COLO668 (cell line): Measurements from ENCODE around the gene MSMO1.
A peak's percentile ranks its signal among the peaks of the same experiment; 100 is the strongest.
"Not testable (repeated sequence)": the region's sequence is repeated elsewhere in the genome, so short reads cannot be mapped to it uniquely, and the experiment has no call there.

Experiments used
- DNase-seq: peaks from one replicate; lab custom pipeline; 2025; ENCODE audit not compliant: unreplicated experiment; lab: John Stamatoyannopoulos, UW

The MSMO1 gene

DNA sequence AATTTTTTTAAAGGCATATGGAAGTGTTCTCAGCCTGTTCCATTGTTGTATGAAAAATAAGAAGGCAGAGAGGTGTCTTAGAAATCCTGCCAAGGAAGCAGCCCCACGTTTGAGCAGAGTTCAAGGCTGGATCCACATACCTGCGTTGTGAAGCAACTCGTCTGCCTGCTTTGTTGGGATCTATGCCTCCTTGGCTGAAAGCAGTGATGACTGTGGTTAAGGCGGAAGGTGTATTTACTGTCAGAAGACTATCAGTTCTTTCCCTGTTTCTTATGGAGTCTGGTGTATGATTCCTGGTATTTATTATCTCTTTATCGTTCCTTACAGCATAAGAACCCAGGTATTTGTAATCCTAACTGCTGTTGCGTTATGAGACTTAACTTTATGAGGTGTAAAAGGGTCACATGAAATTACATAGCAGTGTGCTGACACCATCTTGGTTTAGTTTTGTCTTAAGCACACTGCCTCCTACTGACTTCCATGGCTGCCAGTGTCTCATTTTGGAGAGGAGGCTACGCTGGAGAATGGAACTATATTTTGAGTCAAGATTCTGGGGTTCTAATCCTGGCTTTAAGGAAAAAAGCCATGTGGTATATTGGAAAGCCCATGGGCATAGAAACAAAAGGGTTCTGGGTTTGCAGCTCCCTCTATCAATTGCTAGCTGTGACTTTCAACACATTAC is 3.1 kb upstream of the MSMO1 start:
- no peak for DNase-seq

DNA sequence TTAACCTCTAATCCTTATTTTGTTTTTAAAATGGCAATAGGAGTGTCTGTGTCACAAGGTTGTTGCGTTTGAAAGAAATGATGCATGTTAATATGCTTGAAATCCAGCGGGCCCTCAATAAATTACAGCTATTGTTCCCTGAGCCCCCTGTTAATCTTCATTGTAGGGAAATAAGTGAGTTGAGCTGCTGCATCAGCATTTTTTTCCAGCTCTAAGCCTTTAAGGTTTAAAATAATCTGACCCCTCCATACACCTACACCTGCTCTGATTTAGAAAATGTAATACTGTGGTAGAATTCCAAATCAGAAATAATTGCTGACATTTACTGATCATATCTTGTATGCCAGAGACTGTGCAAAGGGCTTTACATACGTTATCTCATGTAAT is 2.6 kb upstream of the MSMO1 start:
- DNase-seq = no peak

DNA sequence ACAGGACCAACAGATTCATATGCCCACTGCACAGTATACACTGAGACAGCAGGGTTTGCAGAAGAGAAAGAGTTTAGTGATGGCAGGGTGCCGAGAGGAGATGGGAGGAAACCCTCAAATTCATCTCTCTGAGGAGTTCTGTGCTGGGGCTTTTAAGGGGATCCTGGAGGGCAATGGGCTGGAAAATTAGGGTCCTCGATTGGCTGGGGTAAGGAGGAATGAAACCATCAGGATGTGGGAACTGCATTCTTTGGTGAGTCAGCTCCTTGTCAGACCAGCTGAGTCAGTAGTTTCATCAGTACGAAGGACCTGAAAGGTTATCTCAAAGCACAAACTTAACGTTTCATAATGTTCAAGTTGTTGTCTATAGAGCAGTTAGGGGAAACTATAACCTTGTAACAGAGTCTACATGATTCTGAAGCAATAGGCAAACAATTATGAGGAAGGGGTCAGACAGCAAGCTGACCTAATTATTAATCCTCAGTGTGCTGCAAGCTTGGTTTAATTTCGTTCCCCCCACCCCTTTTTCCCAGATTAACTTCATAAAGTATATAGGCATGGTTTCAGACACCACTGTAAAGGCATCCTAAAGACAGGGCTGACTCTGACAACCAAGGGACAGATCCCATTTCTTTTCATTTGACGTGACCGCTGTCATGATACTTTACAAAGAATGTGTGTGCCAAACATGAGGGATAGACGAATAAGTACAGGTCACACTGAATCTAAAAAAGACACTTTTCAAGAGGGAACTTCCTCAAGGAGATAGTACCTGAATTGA is 1.5 kb upstream of the MSMO1 start:
- DNase-seq = no peak

DNA sequence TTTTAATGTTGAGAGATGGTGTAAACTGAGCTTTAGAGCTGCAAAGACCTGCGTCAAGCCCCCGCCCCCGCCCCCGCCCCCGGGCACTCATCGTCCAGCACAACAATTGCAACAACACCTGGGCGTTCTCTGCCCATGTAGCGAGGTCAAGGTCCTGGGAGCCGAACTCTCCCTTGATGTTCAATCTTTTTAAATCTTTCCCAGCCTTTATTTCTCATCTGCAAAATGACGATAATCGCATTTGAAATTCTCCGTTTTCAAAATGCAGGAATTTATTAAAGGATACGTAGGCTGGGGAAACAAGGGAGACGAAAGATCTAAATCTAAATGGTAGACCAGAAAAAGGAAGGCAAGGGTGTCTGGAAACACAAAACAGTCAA is 648 bp upstream of the MSMO1 start:
- peak; percentile 43 for DNase-seq

DNA sequence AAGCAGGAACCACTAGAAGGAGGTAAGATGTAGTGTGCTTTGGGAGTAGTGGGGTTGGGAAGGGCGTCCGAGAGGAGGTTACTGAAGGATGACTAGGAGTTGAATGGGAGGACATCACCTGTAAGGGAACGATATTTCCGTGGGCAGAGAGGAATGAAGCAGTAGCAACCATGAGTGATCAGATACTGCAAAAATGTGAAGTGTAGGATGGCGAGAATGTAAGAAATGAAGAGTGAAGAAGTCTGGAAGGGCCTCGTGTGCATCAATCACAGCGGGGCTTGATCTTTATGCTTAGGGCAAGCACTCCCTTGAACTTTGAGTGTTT is 594 bp downstream of the MSMO1 start:
- no peak for DNase-seq

DNA sequence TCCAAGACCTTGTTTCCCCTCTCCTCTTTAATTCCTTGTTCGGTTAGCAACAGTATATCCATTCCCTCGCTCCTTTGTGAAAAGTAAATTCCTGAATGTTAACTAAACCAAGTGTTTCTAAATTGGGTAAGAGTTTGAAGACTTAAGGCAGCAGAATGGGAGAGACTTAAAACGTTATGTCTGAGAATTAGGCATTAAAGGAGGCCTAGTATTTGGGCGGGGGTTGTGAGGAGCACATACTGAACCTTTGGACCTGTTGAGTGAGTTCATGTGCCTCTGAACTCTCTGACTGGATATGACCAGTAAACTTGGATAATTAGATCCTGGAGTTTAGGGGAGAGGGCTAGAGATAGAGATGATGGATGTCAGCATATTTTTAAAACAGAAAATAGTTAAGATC is 1.2 kb downstream of the MSMO1 start:
- DNase-seq = no peak

DNA sequence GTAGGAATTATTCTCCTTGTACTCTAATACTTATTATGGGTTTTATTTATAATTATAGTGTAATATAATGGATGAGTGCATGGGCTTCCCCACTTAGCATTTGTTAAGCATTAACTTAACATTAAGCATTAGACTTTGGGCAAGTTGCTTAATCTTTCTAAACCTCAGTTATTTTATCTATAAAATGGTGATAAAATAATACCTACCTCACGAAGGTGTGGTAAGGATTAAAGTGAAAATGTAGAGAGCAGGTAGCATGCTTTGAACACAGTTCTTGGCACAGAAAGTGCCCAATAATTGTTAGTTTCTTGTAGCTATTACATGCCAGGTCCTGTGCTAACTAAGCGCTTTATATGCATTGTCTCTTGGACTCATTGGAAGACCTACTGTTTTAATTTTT is 2.6 kb downstream of the MSMO1 start:
- DNase-seq = no peak

DNA sequence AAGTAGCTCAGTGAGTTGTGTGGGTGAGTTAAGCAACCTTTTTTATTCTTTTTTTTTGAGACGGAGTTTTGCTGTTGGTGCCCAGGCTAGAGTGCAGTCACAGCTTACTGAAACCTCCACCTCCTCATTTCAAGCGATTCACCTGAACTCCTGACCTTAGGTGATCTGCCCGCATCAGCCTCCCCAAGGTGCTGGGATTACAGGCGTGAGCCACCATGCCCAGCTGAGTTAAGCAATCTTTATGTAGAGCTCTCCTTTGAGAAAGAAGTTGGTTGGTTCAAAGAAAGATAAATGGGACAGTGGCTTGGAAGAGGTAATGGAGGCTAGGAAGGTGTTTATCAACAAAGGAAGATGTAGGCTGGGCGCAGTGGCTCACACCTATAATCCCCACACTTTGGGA is 3.2 kb downstream of the MSMO1 start:
- DNase-seq = no peak

DNA sequence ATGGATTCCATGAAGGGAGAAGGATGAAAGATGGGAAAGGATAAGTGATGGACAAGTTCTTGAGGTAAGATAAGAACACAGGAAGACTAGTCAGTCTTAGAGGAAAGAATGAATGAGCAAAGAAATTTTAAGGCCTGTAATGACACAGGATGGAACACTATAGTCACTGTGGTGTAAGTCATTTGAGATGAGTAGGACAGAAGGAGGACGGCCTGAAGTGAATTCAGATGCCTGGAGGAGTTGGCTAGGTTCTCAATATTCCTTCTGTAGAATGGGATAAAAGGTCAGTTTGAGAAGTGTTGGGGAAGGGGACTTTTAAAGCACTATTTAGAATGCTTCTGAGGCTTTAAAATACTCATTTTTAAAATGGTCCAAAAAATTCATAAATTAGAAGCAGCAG is 3.9 kb downstream of the MSMO1 start:
- no peak for DNase-seq

DNA sequence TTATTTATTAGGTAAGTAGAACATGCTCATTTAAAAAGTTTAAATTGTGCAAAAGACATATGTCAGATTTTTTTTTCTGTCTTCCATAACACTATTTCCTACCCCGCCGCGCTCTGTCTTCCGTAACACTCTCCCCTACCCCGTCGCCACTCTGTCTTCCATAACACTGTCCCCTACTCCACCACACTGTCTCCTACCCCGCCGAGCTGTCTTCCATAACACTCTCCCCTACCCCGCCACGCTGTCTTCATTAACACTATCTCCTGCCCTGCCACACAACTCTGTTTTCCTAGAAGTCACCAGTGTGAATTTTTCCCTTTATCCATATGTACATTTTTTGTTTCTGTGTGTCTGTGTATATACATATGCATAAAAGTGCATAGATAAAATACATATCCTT is 4.4 kb downstream of the MSMO1 start:
- no peak for DNase-seq

DNA sequence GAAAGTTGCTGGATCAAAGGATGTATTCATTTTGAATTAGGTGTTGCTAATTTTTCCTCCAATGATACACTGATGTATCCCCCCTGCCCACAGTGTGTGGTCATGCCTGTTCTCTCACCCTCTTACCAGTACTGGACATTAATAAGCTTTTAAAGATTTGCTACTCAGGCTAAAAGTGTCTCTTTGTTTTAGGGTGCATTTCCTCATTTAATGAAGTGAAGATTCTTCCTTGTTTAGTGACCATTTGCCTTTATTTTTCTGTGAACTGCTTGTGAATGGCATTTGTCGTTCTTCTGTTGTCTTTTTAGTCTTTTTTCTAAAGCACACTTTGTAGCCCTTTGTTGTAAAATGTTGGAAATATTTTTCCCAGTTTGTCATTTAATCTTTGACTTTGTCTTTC is 5.0 kb downstream of the MSMO1 start:
- no peak for DNase-seq

DNA sequence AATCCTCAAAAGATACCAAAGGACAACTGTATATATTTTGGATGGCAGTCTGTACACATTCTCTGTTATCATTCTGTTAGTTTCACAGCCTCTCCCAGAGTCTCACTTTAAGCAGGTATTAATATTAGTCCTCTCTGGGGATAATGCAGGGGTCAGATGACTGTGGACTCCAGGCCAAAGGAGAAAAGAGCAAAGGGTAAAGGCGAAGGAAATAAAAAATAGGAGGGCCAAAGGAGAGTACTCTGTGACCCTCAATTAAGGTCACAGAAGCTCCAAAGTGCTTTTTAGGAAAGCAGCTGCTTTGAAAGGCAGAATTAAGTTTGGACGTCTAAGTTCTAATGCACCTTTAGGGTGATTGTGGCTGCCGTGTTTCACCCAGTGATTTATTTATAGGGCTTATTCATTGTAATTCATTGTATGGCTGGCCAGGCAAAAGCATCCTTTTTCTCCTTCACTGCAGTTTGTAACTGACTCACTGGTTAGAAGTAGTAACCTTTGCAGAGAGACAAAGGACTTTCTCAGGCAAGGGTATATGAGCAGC is 7.8 kb downstream of the MSMO1 start:
- DNase-seq = no peak

DNA sequence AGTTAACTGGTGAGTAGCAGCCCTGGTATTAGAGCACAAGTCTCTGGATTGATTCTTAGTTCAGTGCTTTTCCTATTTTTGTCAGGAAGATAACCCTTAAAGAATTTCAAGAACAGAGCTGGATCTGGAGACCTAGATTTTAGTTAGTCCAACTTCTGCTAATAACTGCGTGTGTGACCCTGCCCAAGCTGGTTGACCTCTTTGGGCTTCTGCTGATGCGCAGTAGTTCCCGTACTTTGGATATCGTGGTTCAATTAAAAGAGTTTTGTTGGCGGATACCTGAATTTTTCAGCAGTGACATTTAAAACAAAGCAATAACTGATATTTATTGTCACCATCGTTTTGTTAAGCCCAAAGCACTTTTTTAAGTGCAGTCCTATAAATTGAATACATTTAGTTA is 9.3 kb downstream of the MSMO1 start:
- no peak for DNase-seq

DNA sequence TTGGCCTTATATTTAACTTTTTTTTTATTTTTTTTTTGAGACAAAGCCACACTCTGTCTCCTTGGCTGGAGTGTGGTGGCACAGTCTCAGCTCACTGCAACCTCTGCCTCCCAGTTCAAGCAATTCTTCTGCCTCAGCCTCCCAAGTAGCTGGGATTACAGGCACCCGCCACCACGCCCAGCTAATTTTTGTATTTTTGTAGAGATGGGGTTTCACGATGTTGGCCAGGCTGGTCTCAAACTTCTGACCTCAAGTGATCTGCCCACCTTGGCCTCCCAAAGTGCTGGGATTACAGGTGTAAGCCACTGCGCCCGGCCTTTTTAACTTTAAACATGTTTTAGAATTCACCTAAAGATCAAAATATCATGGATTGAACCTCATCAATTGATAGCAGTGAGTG is 14.9 kb downstream of the MSMO1 start:
- not testable (repeated sequence) for DNase-seq

DNA sequence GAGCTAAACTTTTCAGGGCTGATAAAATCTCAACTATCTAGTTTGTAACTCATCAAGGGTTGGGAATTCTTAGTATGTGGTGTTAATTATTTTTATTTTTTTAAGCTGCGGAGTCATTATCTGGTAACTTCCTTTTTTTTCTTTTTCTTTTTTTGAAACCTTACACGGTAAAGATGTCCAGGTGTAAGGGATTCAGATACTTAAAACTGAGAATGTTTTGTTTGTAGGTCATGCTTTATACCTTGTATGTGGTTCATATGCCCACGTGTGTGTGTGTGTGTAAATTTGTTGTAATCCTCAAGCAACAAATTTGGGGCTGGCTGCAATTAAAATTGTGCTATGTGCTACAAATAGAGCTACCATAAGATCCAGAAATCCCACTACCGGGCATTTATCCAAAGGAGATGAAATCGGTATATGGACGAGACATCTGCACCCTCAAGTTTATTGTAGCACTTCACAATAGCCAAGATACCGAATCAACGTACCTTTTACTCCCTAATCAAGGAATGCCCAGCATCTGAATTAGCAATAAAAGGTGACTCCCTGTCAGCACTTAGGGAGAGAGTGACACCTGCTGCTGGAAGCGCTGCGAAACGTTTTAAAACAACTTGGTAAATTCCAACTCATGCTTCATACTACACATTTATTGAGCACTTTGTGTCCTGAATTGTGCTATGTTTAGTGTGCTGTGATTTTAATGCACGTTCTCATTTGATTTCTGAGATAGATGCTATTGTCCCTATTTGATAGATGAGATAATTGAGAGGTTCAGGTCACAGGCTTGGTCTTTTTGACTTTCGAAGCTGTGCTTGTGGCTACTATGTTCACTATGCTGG is 16.1 kb downstream of the MSMO1 start:
- DNase-seq = peak; percentile 13

DNA sequence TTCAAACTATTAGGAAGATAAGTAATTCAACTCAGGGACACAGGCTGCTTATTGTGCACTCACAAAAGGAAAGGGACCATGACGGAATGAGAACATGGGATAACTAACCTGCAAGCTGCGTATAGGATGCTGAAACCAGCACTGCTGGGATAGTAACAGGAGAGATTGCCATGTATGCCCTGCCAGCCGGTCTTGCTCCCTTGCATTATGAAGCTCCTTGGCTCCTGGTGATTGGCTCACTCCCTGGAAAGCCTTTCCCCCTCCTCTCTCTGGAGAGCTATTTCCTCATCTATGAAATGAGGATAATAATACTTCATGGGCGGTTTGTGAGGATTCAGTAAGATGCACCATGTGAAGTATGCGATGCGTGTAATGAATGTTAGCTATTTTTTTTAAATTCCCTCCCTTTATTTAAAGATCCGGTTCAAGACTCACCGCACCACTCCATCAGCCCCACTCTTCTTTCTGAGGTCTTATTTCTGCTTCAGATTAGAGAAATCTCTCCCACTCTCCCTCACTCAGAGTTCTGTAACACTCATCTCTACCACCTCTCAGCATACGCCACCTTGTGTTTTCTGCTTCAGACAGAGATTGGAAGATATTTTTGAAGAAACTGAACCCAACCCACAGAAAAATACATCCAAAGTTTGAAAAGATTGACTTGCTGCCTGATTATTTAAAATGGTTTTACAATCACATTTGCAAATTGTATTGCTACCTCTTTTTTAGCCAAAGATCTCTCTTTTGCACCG is 18.4 kb downstream of the MSMO1 start:
- DNase-seq = no peak

DNA sequence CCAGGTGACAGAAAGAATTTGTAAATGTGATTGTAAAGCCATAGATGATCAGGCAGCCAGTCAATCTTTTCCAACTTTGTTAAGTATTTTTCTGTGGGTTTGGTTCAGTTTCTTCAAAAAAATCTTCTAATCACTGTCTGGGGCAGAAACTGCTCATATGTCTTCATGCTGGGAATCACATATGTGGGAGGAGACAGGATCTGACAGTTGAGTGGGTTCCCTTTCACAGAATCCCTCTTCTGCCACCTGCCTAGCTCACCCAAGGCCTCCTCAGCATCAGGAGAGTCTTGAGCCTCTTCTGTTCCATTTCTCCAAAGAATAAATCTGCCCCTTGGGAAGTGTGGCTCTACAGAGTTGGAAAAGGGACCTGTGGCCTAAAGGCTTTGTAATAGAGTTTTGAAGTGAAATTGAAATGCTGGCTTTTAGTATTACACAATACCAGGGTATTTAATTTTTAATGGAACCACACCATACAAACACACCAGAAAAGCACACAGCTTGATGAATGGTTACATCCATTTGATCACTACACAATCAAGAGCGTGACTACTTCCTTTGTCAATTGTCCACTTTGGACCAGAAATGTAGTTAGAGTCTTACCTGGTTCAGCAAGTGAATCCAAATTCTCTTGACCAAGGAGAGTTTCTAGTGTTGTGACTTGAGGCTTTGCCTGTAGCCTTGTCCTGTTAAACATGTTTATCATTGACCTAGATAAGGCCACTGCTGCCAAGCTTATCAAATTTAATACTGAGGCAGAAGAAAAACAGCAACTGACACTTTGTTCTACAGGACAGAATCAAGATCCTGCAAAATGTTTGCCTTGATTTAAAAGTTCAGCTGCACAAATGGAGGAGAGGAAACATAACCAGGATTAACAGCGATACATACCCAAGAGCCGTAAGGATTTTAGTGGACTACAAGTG is 20.4 kb downstream of the MSMO1 start:
- DNase-seq = no peak

DNA sequence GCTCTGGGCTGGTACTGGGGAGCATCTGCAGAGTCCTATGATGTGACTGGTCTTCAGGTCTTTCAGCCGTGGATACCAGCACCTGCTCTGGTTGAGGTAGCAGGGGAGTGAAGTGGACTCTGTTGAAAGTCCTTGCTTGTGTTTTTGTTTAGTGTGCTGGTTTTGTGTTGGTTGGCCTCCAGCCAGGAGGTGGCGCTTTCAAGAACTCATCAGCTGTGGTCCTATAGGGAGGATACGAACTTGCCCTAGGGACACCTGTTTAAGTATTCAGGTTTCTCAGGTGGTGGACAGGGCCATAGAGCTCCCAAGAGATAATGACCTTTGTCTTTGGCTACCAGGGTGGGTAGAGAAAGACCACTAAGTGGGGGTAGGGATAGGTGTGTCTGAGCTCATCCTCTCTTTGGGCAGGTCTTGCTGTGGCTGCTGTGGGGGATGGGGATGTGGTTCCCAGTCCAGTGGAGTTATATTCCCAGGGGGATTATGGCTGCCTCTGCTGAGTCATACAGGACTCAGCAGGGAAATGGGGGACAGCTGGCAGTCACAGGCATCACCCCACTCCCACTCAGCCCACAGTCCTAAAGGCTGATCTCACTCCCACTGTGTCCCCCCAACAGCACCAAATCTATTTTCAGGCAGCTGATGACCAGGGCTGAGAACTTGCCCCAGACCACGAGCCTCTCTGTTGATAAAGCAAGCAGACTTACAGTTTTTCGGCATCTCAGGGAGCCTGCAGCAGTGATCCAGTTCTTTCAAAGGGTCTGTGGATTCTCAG is 24.1 kb downstream of the MSMO1 start:
- no peak for DNase-seq

DNA sequence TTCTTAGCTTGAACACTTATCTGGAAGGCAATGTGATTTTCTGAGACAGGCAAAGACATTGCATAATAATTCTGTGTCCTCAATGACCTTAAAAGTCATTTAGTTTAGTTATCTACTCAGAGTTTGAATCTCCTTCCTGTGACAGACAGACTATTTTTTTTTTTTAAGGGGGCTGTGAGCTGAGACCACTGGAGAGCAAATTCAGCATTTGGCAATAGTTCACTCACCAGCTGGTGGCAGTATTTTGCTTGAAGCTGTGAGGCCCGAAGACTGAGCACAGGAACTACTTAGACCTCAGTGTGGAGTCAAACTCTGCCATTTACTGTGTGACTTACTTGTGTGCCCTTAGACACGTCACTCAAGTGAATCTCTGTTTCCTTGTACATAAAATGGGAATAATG is 28.4 kb downstream of the MSMO1 start:
- peak; percentile 27 for DNase-seq
